NB4 (cell line): ENCODE data around the gene SUN5.

ENCODE experiments used
- MYC ChIP-seq: IDR thresholded peaks from 2 replicates; pipeline ENCODE4 v1.6.1; 2011; ENCODE audit warnings: low read depth, low read length
- POLR2A ChIP-seq: IDR thresholded peaks from 2 replicates; pipeline ENCODE4 v1.6.1; 2011; ENCODE audit warnings: mild to moderate bottlenecking; ENCODE audit not compliant: insufficient read length; ENCODE audit errors: extremely low read depth
- TF ChIP-seq, protein P1 (sequence below): IDR thresholded peaks from one replicate; pipeline ENCODE4 v1.5.1; 2012; ENCODE audit warnings: low read depth, low read length

DNA sequence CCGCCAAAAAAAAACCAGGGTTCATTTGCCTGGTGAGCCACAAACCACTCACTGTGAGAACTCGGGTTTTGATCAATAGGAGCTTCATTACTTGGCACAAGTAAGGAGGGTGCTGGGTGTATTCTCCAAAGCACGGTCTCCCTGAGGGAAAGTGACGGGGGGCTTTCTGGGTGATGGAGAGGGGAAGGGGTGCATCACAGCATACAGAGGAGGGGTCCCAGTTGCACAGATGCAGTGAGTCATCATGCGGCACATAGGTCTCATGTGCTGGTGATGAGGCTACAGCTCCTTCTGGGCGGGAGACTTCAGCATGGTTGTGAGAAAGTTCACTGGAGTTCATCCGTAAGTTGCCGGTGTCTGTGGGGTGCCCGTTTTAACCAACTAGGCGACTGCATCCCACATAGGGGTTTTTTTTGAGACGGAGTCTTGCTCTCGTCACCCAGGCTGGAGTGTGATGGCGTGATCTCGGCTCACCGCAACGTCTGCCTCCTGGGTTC is 36.2 kb downstream of the SUN5 start:
- TF ChIP-seq, protein P1, sequence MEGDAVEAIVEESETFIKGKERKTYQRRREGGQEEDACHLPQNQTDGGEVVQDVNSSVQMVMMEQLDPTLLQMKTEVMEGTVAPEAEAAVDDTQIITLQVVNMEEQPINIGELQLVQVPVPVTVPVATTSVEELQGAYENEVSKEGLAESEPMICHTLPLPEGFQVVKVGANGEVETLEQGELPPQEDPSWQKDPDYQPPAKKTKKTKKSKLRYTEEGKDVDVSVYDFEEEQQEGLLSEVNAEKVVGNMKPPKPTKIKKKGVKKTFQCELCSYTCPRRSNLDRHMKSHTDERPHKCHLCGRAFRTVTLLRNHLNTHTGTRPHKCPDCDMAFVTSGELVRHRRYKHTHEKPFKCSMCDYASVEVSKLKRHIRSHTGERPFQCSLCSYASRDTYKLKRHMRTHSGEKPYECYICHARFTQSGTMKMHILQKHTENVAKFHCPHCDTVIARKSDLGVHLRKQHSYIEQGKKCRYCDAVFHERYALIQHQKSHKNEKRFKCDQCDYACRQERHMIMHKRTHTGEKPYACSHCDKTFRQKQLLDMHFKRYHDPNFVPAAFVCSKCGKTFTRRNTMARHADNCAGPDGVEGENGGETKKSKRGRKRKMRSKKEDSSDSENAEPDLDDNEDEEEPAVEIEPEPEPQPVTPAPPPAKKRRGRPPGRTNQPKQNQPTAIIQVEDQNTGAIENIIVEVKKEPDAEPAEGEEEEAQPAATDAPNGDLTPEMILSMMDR = no peak
- no peak for TF ChIP-seq POLR2A
- TF ChIP-seq MYC = no peak
